CD4-positive, alpha-beta T cell treated with Interleukin-4 for 4 hours (primary cell): ENCODE results near the gene GTF2B.
A peak's percentile ranks its signal among the peaks of the same experiment; 100 is the strongest.
"Not testable (repeated sequence)": the region's sequence is repeated elsewhere in the genome, so short reads cannot be mapped to it uniquely, and the experiment has no call there.

ENCODE experiments used
- DNase-seq: peaks from one replicate; pipeline ENCODE4 v3.0.0-alpha.2; 2020

Gene GTF2B, protein sequence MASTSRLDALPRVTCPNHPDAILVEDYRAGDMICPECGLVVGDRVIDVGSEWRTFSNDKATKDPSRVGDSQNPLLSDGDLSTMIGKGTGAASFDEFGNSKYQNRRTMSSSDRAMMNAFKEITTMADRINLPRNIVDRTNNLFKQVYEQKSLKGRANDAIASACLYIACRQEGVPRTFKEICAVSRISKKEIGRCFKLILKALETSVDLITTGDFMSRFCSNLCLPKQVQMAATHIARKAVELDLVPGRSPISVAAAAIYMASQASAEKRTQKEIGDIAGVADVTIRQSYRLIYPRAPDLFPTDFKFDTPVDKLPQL

DNA sequence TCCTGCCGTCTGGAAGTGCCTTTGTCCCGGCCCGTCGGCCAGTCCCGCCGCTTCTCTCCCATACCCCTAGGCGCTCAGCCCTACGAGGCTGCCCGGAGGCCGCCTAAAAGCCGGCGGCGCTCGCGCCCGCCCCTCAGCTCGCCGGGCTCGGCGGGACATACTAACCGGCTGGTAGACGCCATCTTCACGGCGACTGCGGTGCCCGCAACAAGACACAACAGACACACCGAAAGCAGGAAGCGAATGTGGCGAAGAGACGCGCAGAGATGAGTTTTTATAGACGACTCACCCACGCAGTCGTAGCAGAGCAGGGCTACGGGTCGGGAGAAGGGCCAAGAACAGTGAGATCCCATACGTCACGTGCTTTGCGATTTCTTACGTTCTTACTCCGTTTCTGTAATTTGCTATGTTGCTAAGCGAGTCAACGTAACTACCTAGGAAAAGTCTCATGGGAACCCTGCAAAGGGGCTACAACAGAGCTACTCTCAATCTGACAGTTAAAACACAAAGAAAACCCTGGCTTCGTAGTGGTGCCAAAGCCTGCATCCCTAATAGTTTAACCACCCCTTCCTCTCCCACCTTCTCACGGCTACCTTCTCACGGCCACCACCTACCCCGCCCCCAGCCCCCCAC is at the start of gene GTF2B:
Gene GTF2B, minus strand, starts transcription at position 250 of the 633 bp plus-strand sequence. Its CDS starts 68 bp downstream, at position 182.
- peak; percentile 97 for DNase-seq

DNA sequence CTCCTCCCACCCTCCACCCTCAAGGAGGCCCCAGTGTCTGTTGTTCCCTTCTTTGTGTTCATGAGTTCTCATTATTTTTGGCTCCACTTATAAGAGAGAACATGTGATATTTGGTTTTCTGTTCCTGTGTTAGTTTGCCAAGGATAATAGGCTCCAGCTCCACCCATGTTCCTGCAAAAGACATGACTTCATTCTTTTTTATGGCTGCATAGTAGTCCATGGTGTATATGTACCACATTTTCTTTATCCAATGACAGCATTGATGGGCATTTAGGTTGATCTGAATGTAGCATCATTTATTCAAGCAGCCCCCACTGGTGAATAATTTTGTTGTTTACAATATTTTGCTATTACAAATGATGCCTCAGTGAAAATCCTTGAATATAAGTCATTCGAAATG is 47.2 kb upstream of the GTF2B start:
- DNase-seq, result not testable (repeated sequence)

DNA sequence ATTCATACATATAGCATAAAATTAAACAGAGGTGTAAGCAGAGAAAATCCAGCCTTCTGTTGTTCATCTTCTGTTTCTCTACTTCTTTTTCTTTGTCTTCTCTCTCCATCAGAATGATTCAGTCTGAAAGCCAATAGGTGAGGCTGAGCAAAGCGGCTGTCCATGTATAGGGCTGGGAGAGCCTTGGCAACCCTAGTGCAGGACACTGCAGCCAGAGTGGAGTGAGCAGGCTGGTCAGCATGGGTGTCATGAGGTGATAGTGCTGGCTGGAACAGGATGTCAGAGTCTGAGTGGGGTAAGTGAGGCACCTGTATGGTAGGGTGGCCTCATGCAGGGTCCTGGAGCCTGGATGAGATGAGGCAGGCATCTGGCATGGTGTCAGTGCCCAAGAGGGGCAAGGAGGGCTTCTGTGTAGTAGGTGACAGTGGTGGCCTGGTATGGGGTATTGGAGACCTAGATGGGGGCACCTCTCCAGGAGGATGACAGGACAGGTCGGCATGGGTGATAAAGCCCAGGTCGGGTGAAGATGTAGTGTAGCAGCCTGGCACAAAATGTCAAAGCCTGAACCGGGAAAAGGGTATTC is 45.5 kb upstream of the GTF2B start:
- no peak for DNase-seq

DNA sequence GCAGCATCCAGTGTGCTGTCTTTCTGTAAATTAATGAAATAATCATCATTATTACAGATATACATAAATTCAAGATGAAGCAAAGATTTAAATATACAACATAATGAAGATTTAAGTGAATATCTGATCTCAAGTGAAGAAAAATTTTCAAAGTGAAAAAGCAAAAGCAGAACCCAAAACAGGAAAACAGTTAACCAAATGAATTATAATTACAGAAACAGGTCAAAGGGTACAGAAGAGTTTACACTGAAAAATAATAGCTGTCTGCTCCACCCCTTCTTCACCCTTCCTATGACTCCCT is 44.8 kb upstream of the GTF2B start:
- no peak for DNase-seq

DNA sequence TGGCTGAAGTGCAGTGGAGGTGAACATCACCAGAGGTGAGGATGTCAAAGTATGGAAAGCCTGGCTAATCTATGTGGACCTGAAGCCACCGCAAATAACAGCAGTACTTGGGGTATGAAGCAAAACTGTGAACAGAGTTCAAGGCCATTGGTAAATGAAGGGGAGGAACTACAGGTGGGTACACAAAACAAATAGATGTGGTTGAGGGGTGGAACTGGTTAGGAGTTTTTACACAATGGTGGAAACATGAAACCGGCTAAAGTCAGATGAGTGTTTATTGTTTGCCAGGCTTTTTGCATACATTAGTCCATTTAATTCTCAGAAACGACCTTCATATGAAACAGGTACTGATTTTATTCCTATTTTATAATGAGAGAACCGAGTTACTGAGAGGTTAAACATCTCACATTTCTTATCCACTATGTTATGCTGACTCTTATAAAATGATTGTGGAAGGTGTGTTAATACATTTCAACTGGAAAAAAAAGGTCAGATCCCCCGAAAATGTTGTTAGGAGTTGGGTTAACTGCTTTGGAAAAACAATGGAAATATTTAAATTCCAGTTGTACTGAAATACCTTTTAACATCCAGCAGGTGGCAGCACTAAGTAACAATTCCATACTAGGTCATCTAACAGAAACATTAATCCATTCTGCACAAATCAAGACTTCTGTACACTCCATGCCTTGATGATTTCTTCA is 44.3 kb upstream of the GTF2B start:
- peak; percentile 47 for DNase-seq

DNA sequence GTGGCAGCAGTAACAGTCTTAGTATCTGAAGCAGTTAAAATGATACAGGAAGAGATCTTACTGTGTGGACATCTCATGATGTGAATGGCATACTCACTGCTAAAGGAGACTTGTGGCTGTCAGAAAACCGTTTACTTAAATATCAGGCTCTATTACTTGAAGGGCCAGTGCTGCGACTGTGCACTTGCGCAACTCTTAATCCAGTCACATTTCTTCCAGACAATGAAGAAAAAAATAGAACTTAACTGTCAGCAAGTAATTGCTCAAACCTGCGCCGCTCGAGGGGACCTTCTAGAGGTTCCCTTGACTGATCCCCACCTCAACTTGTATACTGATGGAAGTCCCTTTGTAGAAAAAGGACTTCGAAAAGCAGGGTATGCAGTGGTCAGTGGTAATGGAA is 38.8 kb upstream of the GTF2B start:
- DNase-seq, result not testable (repeated sequence)

DNA sequence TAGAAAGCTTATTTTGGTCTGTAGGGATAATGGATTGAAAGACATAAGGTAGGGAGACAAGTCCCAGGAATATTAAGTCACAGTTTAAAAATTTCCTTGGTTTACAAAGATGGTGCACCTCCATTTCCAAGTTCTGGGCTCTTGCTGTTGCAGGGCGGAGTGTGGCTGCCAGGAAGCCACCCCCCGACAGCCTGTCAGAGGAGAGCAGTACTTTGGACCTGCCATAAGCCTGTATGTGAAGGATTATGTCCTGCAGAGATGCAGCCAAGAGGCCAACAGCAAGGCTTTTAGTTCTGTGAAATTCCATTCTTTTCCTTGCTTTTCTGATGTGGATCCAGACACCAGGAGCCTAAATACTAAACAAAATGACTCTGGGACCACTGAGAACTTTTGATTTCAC is 31.9 kb upstream of the GTF2B start:
- no peak for DNase-seq

DNA sequence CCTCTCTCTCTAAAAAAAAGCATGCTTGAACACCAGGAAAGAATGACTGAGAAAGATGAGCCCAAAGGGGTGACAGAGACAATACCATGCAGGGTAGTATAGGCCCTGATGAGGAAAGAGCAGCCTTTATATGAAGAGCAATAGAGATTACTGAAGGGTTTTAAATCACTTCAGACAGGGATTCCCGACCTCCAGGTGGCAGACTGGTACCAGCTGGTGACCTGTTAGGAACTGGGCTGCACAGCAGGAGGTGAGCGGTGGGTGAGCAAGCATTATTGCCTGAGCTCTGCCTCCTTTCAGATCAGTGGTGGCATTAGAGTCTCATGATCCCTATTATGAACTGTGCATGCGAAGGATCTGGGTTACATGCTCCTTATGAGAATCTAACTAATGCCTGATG is 30.8 kb upstream of the GTF2B start:
- DNase-seq, result no peak

DNA sequence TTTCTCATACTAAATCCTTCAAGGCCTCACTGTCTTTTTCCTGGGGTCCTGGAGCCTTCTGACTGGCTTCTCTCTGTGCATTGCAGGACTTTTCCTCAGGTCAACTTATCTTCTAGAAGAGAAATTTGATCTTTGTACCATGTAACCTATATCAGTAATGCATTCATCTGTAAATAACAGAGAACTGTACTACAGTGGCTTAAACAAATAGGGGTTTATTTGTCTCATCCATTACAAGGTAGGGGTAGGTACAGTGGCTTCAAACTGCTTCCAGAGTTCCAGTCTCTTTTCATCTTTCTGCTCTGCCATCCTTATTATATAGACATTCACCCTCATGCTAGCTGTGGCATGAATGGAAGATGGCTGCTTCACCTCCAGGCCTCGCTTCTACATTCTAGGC is 29.5 kb upstream of the GTF2B start:
- no peak for DNase-seq

DNA sequence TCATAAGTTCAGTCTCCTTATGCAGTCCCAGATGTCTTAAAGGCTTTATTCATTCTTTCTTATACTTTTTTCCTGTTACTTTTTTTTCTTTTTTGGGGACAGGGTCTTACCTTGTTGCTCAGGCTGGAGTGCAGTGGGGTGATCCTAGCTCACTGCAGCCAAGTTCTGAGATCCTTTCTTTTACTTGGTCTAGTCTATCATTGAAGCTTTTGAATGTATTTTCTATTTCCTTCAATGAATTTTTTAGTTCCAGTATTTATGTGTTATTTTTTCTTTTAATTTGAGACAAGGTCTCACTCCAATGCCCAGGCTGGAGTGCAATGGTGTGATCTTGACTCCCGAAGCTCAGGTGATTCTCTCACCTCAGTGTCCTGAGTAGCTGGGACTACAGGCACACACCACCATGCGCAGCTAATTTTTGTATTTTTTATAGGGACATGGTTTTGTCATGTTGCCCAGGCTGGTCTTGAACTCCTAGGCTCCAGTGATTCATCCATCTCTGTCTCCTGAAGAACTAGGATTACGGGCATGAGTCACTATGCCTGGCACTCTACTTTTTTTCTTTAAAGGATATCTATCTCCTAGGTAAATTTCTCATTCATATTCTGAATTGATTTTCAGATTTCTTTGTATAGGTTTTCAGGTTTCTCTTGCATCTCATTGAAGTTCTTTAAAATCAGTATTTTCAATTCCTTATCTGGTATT is 26.1 kb upstream of the GTF2B start:
- DNase-seq, result no peak

DNA sequence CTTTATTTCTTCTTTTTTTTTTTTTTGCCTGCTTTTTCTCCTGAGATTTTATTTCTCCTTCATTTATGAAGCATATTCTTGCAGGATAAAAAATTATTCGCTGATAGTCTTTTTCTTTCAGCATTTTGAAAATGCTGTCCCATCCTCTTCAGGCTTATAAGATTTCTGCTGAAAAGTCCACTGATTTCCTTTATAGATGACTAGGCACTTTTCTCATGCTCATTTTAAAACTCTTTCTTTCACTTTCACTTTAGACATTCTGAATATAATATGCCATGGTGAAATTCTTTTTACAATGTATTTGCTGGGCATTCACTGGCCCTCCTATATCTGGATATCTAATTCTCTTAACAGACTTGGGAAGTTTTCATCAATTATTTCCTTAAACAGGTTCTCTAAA is 25.5 kb upstream of the GTF2B start:
- DNase-seq, result no peak

DNA sequence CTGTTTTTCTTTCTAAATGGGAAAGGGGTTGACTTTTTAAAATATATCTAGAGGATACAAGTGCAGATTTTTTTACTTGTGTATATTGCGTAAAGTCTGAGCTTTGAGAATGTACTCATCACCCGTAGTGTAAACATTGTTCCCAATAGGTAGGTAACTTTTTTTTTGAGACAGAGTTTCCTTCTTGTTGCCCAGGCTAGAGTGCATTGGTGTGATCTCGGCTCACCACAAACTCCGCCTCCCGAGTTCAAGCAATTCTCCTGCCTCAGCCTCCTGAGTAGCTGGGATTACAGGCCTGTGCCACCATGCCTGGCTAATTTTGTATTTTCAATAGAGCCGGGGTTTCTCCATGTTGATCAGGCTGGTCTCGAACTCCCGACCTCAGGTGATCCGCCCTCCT is 20.4 kb upstream of the GTF2B start:
- not testable (repeated sequence) for DNase-seq

DNA sequence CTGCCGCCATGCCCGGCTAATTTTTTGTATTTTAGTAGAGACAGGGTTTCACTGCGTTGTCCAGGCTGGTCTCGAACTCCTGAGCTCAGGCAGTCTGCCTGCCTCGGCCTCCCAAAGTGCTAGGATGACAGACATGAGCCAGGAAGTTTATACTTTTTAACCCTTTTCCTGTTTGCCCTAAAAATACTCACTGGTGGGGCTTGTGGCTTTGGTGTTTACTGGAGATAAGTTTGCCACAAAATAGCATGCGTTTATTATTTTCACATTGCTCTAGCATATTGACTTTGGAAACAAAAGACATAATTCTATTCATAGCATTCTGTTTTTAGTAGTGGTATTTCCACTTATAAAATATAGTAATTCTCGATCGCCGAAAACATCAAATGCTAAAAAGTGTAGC is 19.8 kb upstream of the GTF2B start:
- no peak for DNase-seq

DNA sequence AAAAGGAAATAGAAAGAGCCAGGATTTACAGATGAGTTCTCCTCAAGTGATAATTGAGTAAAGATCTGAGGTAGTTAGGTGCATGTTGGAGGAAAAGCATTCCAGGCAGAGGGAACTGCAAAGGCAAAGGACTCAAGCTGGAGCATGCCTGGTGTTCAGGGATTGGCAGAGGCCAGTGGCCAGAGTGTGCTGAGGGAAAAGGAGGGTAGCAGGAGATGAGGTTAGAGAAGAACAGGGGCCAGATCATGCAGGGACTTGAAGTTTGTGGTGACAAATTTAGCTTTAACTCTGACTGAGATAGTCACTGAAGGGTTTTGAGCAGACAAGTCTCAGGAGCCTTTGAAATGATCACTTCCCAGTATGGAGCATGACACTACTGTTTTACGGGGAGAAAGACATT is 19.0 kb upstream of the GTF2B start:
- no peak for DNase-seq

DNA sequence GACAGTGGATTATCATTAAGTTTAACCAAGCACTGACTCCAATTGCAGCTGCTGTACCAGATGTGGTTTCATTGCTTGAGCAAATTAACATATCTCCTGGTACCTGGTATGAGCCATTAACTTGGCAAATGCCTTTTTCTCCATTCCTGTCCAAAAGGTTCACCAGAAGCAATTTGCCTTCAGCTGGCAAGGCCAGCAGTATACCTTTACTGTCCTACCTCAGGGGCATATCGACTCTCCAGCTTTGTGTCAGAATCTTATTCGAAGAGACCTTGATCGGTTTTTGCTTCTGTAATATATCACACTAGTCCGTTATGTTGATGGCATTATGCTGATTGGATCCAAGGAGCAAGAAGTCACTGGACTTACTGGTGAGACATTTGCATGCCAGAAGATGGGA is 9.5 kb upstream of the GTF2B start:
- no peak for DNase-seq

DNA sequence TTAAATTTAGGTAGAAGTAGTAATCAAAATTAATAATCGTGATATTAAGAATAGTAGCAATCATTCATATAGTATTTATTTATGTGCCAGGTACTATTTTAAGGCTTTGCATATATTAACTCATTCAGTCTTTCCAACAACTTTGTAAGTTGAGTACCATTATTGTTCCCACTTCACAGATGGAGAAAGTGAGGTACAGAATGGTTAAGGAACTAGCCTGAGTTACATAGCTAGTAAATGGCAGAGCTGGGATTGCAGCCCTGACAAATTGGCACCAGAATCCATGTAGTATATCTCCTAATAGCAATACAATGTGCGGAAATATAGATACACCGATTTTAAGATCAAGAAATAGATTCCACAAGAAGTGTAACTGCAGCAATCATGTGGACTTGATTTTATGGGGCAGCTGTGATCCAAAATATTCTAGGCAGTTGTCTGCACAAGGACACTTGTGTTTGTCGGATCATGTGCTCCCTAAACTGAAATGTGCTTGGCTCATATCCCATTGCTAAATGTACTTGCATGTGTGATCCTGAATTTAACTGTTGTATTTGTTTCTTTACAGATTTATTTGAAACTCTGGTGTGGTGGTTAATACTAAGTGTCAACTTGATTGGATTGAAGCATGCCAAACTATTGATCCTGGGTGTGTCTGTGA is 5.8 kb upstream of the GTF2B start:
- no peak for DNase-seq

DNA sequence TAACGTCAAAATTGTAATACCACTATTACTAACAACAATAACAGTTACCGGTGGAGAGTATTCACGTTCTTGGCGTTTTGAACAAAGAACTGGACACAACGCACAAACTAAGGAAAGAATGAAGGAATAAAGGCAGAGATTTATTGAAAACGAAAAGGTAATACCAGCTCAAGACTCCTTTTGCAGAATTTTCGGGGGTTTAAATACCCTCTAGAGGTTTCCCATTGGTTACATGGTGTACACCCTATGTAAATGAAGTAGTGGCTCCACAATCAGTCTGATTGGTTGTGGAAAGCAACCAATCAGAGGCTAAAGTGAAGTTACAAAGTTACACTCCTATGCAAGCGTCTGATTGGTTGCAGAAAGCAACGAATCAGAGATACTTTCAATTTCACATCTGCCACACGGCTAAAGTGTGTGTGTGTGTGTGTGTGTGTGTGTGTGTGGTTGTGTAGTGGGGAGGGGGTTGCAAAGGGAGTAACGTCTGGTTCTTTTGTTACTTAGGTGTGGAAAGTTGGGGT is 1.1 kb upstream of the GTF2B start:
- DNase-seq, result peak; percentile 42

DNA sequence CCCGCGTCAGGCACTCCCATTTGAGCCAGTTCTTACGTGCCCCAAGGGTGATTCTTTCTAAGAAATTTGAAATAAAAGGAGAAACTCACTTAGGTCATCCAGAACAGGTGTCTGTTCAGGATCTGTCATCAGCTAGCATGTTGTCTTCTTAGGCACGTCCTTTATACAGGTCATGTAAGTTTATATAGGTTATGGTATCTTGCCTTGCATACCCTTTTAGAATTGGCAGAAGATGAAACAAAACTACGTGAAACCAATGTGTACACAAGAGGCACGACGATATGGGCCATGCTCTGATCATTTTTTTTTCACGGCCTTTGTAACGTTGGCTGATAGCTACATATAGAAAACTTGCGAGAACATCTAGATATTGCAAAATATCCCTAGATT is 579 bp upstream of the GTF2B start:
- no peak for DNase-seq

DNA sequence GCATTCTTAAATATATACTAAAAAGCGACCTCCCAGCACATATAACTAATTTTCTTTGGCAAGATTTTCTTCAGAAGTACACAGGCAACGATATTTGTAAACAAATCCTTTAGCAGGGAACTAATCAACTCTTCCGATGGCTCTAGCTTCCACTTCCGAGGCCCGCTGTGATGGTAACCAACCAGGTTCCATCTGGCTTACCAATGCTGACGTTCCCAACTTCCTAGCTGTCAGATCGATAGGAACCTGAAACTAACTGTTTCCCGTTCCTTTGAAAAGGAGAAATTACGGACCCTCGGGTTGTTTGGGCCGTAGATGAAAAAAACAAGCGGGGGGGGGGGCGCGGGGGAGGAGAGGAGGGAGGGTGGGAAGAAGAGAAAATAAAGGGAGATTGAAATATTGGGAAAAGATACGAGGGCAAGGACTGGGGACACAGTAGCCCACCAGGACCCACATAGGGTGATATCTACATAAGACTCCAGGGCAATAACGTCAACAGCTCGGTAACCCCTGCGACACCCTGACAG is 513 bp downstream of the GTF2B start:
- peak; percentile 28 for DNase-seq

DNA sequence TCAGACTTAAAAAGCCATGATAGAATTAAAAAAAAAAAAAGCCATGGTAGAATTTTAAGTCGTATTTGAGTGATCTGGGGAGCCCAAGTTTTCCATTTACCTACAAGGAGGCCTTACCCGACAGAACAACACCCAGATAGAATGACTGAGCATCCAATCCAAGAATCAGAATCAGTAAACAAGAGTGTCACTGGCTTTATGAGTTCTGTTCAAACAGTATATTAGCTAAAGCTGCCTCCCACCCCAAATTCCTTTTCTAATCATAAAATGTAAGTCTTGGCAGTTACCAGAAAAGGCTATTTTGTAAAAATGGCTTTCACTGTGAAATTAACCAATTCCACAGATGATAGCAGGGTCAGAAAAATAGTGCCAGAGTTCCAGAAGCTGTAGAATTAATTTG is 1.2 kb downstream of the GTF2B start:
- DNase-seq, result no peak

DNA sequence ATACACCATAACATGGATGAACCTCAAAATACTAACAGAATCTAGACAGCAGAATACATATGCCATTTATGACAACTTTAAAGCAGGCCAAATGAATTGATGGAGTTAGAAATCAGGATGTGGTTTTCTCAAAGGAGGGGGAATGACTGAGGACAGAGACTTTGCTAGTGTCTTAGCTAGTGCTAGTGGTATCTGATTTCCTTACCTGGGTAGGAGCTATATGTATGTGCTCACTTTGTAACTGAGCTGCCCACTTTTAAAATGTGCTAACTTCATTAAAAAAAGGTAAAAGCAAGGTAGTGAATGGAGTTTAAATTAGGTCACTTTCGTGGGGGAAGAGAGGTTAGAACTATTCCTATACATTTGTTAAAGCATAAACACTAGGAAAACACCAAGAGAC is 2.6 kb downstream of the GTF2B start:
- DNase-seq, result peak; percentile 48

DNA sequence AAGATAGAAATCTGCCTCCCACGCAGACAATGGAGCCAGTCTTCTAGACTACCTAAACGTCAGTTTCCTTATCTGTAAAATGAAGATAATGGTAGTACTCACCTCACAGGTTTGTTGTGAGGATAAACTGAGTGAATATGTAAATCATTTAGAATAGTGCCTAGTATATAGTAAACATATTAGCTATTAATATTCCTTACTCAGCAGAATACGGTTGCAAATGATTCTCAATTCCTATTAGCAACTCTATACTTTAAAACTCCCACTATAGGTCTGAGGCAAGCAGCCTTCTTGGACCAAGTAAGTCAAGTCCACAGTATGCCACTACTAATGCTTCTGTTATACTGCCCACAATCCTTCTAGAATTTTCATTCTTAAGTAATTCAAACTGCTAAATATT is 5.4 kb downstream of the GTF2B start:
- DNase-seq, result no peak
